ENCODE results near the gene RFPL4AL1. TPM values are rescaled to one million over a fixed set of nuclear protein-coding genes. Genes with fewer than 3 reads are reported as not detected.
"Not testable (repeated sequence)": the region's sequence is repeated elsewhere in the genome, so short reads cannot be mapped to it uniquely, and the experiment has no call there.

The RFPL4AL1 gene
- polyA plus RNA-seq (2013, experiment 1 of 2; ENCODE audit: insufficient read length) = not detected
- polyA plus RNA-seq (2013, experiment 2 of 2; ENCODE audit: insufficient read length) = not detected

DNA sequence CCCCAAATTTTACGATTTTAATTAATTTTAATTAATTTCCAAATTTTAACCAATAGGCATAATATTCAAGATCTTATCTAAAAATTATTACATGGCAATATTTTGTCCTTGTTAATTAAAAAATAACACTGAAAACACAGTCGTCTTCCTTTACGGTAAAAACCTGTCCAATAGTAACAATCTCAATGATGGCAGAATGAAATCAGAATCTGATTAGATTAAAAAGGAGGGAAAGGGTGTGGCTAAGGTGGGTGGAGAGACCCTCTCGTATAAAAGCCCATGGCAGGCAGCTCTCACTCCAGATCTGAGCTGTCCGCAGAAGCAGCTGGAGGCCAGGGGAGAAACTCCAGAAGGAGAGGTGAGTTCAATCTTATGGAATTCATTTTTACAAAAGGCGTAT is at the start of gene RFPL4AL1:
Gene RFPL4AL1, plus strand, starts transcription at position 301 of the 400 bp plus-strand sequence. CDS start 2,687 bp downstream, outside the sequence.
- not testable (repeated sequence) for DNase-seq

DNA sequence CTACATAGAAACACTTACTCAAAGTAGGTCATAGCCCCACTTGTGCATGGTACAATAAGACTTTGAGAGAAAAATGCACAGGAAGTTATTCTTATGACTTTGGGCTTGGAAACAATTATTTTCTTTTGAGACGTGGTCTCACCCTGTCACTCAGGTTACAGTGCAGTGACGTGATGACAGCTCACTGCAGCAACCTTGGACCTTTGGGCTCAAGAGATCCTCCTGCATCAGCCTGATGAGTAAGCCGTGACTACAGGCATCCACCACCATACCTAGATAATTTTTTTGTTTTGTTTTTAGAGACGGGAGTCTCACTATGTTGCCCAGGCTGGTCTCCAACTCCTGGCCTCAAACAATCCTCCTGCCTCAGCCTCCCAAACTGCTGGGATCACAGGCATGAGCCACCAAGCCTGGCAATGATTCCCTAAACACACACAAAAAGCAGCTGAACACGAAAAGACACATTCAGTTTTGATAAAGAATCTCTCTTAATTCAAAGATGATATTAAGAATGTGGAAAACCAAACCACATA is 48.6 kb upstream of the RFPL4AL1 start:
- no peak for DNase-seq

DNA sequence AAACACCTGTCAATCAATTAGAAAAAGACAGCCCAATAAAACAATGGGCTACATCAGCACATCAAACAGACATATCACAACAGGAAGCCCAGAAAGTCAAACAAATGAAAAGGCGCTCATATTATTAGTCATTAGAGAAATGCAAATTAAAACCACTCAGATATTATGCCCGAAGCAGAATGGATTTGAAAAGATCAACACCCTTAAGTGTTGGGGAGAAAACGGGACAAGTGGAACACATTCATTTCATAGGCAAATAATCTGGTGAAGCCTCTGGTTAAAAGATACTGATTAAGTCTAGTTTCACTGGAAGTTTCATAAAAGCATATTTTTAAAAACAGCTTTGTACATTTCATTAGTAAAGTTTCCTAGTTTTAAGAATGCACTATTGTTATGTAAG is 48.1 kb upstream of the RFPL4AL1 start:
- no peak for DNase-seq

DNA sequence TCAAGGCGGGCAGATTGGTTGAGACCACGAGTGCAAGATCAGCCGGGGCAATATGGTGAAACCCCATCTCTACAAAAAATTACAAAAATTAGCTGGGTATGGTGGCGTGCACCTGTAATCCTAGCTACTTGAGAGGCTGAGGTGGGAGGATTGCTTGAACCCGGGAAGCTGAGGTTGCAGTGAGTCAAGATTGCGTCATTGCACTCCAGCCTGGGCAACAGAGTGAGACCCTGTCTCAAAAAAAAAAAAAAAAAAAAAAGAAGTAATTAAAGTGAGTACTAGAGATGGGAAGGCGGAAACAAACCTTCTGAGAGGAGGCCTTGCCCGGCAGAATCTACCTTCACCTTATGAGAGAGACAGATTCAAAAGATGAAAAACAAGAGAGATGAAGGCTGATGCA is 45.4 kb upstream of the RFPL4AL1 start:
- no peak for DNase-seq

DNA sequence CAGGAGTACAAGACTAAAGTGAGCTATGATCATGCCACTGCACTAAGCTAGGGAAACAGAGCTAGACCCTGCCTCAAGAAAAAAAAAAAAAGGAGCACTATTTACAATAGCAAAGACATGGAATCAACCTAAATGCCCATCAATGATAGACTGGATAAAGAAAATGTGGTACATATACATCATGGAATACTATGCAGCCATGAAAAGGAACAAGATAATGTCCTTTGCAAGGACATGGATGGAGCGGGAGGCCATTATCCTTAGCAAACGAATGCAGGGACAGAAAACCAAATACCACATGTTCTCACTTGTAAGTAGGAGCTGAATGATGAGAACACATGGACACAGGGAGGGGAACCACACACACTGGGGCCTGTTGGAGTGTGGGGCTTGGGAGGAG is 38.5 kb upstream of the RFPL4AL1 start:
- DNase-seq = not testable (repeated sequence)

DNA sequence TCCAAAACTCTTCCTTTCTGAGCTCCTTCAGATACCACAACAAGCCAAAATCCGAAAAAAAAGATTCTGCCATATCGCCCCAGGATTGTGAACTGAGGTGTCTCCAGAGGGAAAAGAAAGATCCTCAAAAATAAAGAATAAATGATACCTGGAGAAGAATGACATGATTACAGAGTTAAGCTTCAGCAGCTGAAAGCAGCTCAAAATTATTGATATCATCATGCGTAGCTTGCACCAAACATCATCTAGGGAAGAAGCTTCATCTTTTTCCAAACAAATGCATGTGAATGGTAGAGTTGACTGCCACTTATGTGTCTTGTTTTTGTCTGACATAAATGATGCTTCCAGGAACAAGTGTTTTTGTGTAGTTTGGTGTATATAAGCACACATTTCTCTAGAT is 30.6 kb upstream of the RFPL4AL1 start, which contains the start of gene NLRP9:
Gene NLRP9, minus strand, starts transcription at position 101 of the 400 bp plus-strand sequence. Its CDS starts 28 bp downstream, at position 73.
- no peak for DNase-seq

DNA sequence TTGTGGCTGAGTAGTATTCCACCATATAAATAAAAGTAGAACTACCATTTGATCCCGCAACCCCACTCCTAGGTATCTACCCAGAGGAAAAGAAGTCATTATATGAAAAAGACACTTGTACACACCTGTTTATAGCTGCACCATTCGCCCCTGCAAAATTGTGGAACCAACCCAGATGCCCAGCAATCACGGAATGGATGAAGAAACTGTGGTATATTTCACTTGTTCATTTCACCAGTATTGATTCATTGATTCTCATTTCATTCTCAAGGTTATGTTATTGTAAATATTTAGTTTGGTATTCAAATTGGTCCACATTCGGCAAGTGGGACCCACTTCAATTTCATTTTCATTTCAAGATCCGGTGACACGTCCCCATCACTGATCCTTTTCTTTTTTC is 18.2 kb upstream of the RFPL4AL1 start:
- no peak for DNase-seq

DNA sequence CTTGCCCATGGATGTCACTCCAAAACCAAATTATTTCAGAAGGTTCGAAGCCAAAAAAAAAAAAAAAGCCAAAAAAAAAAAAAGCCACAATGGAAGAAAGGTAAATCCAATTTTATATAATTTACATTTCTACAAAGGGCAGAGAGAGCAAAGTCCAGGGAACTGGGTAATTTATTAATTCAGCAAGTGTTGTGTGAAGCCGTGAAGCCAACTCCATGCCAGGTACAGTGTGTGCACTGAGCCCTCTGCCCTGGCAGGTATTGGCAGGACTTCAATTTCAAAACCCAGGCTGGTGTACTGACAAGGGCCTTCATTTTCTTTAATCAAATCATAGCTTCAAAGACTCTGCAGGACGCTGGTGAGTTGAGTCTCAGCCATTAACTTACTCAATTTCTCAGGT is 15.5 kb upstream of the RFPL4AL1 start:
- DNase-seq = no peak

DNA sequence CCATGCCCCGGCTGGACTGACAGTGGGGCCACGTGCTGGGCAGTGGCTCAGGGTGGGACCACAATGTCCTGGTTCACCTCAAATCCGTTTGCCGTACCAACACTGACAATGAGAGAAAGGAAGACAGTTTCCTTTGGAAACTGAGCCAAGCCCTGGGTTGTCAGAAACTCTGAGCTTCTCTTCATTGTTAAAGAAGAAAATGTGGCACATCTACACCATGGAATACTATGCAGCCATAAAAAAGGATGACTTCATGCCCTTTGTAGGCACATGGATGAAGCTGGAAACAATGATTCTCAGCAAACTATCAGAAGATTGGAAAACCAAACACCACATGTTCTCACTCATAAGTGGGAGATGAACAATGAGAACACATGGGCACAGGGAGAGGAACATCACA is 12.1 kb upstream of the RFPL4AL1 start:
- DNase-seq = not testable (repeated sequence)

DNA sequence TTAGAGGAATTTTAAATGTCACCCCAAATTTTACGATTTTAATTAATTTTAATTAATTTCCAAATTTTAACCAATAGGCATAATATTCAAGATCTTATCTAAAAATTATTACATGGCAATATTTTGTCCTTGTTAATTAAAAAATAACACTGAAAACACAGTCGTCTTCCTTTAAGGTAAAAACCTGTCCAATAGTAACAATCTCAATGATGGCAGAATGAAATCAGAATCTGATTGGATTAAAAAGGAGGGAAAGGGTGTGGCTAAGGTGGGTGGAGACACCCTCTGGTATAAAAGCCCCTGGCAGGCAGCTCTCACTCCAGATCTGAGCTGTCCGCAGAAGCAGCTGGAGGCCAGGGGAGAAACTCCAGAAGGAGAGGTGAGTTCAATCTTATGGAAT is 10.1 kb upstream of the RFPL4AL1 start, which contains the start of gene RFPL4A:
Gene RFPL4A, plus strand, starts transcription at position 301 of the 400 bp plus-strand sequence. CDS start 2,704 bp downstream, outside the sequence.
- DNase-seq = not testable (repeated sequence)

DNA sequence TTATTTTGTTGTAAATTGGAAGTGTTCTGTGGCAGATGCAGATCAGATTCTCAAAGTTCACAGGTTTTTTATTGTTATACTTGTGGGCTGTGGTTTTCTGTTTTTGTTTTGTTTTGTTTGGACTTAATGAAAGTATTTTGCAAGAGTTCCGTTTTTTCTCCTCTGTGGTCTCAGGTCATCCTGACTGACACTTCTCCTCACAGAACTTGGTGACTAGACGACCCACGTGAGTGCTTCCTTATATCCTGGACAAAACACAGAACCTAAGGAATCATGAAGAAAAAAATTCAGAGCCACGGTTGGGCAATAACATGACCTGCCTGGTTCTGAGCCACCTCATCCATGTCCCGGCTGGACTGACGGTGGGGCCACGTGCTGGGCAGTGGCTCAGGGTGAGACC is 2.5 kb upstream of the RFPL4AL1 start:
- no peak for DNase-seq

DNA sequence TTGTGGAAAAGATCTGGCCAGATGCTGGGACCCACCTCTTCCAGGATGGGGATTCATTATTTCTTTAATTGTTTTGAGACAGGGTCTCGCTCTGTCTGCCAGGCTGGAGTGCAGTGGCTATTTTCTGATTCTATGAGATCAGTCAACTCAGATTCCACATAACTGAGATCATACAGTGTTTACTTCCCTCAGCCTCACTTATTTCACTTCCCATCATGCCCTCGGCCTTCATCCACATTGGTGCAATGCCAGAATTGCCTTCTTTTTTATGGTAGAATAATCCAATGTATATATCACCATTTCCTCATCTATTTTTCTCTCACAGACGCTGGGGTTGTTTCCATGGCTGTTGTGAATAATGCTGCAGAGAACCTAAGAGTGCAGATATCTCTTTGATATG is 714 bp downstream of the RFPL4AL1 start:
- not testable (repeated sequence) for DNase-seq

DNA sequence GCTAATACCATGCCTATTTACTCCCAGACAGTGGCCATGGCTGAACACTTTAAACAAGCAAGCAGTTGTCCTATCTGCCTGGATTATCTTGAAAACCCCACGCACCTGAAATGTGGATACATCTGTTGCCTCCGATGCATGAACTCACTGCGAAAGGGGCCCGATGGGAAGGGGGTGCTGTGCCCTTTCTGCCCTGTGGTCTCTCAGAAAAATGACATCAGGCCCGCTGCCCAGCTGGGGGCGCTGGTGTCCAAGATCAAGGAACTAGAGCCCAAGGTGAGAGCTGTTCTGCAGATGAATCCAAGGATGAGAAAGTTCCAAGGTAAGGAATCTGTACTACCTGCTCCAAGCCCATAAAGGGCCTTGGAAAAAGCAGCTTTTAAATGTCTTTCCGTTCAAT is 8.6 kb downstream of the RFPL4AL1 start:
- no peak for DNase-seq

DNA sequence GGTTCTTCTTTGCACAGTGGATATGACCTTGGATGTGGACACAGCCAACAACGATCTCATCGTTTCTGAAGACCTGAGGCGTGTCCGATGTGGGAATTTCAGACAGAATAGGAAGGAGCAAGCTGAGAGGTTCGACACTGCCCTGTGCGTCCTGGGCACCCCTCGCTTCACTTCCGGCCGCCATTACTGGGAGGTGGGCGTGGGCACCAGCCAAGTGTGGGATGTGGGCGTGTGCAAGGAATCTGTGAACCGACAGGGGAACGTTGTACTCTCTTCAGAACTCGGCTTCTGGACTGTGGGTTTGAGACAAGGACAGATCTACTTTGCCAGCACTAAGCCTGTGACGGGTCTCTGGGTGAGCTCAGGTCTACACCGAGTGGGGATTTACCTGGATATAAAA is 9.4 kb downstream of the RFPL4AL1 start:
- no peak for DNase-seq

DNA sequence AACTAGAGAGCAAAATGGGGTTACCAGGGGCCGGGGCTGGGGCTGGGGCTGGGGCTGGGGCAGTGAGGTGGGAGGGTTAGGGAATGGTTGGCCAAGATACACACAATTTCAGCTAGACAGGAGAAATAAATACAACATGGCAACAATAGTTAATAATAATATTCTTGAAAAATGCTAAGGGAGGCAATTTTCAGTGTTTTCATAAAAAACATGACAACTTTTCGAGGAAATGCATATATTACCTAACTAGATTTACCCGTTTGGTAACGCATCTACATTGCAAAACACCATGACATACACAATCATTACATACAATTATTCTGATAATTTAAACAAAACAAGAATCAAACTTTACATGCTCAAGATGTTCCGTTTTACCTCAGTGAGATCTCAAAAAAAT is 12.2 kb downstream of the RFPL4AL1 start:
- DNase-seq = no peak

DNA sequence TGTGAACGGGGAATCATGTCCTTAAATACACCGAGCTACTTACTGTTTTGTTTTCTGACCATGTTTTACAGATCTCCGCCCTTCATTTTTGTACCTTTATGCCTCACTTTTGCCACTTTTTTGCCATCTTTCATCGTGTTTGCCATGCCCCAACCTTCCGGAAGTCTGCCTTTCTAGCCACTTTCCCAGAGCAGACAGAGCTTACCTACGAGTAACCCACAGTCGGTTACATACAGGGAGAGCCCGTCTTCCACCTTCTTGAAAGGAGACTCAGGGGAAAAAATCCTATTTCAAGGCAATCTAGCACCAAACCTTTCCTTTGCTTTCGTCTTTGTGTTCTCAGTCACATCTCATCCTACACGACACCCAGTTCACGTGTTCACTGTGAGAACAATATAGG is 26.1 kb downstream of the RFPL4AL1 start:
- no peak for DNase-seq

DNA sequence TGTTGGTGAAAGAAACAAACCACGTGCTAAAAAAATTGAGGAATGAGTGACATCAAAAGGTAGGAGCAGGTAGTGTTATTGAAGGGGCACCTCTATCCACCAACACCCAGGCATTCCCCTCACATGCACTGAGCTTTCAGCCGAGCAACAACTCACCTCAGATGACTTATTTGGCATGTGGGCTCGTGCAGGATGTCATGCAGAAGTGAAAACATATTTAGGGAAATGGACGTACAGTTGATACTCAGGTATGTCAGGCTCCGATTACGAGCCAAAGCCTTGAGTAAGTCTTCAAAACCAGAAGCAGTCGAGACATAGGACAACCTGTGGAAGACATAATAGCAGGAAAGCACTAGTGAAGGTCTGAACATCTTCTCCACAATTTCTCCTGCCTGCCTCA is 32.5 kb downstream of the RFPL4AL1 start:
- no peak for DNase-seq

DNA sequence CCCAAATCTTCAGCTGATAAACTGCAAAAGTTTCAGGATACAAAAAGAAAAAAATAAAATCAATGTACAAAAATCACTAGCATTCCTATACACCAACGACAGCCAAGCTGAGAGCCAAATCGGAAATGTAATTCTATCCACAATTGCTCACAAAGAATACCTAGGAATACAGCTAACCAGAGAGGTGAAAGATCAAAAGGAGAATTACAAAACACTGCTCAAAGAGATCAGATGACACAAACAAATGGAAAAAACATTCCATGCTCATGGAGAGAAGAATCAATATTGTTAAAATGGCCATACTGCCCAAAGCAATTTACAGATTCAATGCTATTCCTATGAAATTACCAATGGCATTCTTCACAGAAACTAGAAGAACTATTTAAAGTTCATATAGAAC is 33.4 kb downstream of the RFPL4AL1 start:
- DNase-seq = no peak

DNA sequence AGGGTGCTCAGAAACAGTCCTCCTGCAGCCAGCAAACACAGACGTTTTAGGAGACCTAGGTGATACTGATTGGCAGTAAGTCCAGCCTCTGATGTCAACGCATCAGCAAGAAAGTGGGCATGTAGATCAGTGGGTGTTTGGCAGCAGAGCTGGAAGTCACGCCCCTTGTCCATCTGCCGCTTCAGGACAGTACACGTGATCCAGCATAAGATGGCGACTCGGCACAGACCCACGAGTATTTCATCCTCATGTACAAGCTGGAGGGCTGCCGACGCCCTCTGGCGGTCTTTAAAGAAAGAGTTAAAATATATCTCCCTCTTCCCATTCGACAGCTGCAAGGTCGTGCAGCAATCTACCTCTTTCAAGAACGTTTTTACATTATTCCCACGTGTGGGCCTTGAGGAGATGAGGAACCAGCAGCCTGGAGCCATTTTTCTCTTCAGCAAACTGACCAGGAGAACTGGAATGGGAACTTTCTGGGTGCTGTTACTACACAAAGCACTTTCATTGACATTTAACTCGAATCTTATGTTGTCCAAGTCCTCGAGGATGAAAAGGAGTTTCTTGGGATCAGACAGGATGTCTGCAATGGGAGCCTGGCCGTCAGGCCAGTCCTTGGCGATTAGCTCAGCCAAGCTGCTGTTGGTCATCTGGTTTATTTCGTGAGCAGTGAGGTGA is 40.6 kb downstream of the RFPL4AL1 start:
- peak; percentile 7 for DNase-seq

DNA sequence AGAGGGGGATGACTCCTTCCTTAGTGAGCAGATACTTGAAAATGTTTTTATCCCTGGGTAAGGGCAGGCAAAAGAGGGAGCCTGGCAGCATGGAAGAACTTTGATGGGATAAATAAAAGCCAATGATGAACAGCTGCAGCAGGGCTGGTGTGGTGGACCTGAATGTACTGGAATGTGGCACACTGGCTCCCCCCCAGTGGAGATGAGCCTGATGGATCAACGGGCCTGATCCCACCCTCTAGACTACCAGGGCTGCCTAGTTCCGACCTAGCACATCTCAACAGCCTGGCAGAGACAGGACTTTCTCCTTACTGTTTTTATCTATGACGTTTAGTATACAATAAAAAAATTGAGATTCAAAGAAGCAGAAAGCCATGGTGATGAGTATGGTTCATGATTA is 42.4 kb downstream of the RFPL4AL1 start:
- DNase-seq = no peak

DNA sequence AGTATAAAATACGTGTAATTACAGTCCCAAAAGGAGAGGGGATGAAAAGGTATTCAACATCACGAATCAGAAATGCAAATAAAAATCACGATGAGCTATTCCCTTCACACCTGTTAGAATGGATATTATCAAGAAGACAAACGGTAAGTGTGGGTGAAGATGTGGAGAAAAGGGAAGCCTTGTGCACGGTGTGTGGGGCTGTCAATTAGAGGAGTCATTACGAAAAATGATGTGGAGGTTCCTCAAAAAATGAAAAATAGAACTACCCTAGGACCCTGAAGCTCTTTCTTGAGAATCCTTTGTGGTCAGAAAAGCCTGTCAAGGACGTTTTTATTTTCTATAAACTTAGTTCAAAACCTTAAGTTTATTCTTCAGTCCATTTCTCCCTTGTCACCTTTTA is 43.5 kb downstream of the RFPL4AL1 start:
- DNase-seq = no peak

DNA sequence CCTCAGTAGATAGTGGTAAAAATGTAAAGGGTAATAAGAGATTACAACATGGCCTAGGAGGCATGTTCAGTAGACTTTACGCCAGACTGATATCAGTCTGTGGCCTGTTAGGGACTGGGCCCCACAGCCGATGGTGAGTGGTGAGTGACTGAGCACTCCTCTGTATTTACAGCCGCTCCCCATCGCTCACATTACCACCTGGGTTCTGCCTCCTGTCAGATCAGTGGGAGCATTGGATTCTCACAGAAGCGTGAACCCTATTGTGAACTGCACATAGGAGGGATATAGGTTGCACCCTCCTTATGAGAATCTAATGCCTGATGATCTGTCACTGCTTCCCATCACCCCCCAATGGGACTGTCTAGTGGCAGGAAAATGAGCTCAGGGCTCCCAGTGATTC is 45.0 kb downstream of the RFPL4AL1 start:
- DNase-seq = no peak

DNA sequence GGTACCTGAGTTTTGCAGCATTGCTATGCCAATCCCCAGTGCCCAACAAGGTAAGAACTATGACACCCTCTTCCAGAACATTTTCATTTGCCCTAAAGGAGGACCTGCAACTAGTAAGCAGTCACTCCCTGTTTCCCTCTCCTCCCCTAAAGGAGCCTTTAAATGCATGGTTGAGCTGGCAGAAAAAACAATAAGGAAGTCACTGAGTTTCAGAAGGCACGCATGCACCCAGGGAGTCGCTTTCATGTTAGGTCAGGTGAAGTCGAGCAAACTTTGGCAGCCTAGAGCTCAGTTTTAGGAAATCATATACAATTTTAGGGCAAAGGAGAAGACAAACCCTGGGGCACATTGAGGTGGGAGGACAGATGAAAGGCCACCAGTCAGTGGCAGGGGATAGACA is 51.1 kb downstream of the RFPL4AL1 start:
- DNase-seq = no peak

Data from fibroblast of skin of scalp (primary cell).